Karpas-422 (cell line): ENCODE results near the gene WNT10A. TPM values are rescaled to one million over a fixed set of nuclear protein-coding genes. Genes with fewer than 3 reads are reported as not detected.

Experiments used
- DNase-seq: peaks from one replicate; pipeline ENCODE4 v3.0.0-alpha.2; 2015
- H2AFZ ChIP-seq: fragments of 200-600 bp; sonication (generic); 2 replicates; pipeline ENCODE4 v1.6.1; 2014; ENCODE audit warnings: antibody characterized with exemption, low read length, mixed read lengths
- H3K27ac ChIP-seq: fragments of 200-600 bp; sonication (generic); 2 replicates; pipeline ENCODE4 v1.5.1; 2014; ENCODE audit warnings: mild to moderate bottlenecking, low read length, moderate library complexity
- H3K27me3 ChIP-seq: fragments of 200-600 bp; sonication (generic); 2 replicates; pipeline ENCODE4 v1.6.1; 2014; ENCODE audit warnings: low read length, mixed read lengths
- H3K36me3 ChIP-seq: fragments of 200-600 bp; sonication (generic); 2 replicates; pipeline ENCODE4 v1.6.1; 2014; ENCODE audit warnings: low read length, mixed read lengths; ENCODE audit not compliant: insufficient read depth
- H3K4me1 ChIP-seq: fragments of 200-600 bp; sonication (generic); 2 replicates; pipeline ENCODE4 v1.6.1; 2014; ENCODE audit warnings: mild to moderate bottlenecking, low read length, mixed read lengths
- H3K4me2 ChIP-seq: fragments of 200-600 bp; sonication (generic); 2 replicates; pipeline ENCODE4 v1.6.1; 2014; ENCODE audit warnings: low read length, low read depth, mild to moderate bottlenecking; ENCODE audit not compliant: poor library complexity, severe bottlenecking
- H3K4me3 ChIP-seq: fragments of 200-600 bp; sonication (generic); 2 replicates; pipeline ENCODE4 v1.5.1; 2014; ENCODE audit warnings: mild to moderate bottlenecking, antibody characterized with exemption, low read length, mixed read lengths
- H3K79me2 ChIP-seq: fragments of 200-600 bp; sonication (generic); 2 replicates; pipeline ENCODE4 v1.6.1; 2014; ENCODE audit warnings: mild to moderate bottlenecking, low read length, mixed read lengths
- H3K9ac ChIP-seq: fragments of 200-600 bp; sonication (generic); 2 replicates; pipeline ENCODE4 v1.6.0; 2014; ENCODE audit warnings: low read length
- H3K9me2 ChIP-seq: fragments of 200-600 bp; sonication (generic), shearing (Covaris generic); replicated peaks from 2 replicates; pipeline ENCODE4 v1.6.0; 2014; ENCODE audit warnings: mild to moderate bottlenecking, low read length, moderate library complexity; ENCODE audit not compliant: insufficient read depth
- H3K9me3 ChIP-seq: fragments of 300-700, 200-600 bp; sonication (generic); 2 replicates; pipeline ENCODE4 v1.6.1; 2014; ENCODE audit warnings: low read length, mixed read lengths
- H4K20me1 ChIP-seq: fragments of 200-600 bp; sonication (generic); 2 replicates; pipeline ENCODE4 v1.6.1; 2014; ENCODE audit warnings: mild to moderate bottlenecking, antibody characterized with exemption, low read length, low read depth; ENCODE audit not compliant: insufficient read depth
- total RNA-seq: library from RNA; depleted of rRNA; stranded (reverse); fragments of >200 nt; shearing (Covaris generic); gene quantifications from 2 replicates; pipeline ENCODE4 v1.2.3, GENCODE V29; 2014; ENCODE audit warnings: low replicate concordance

The WNT10A gene
- total RNA-seq, 1 experiment from 2014 or later = 2.9 TPM

- Histone ChIP-seq H3K4me3 (no peak within 1 kb of the TSS), H3K79me2 (no peaks in the 10 kb centered on the region), H3K4me1 (no peaks in the 10 kb centered on the region), H3K9ac (no peak within 1 kb of the TSS), H3K27ac (no peak within 1 kb of the TSS), H3K9me2 (no peaks in the 10 kb centered on the region), H2AFZ (no peak within 1 kb of the TSS), H3K4me2 (no peak within 1 kb of the TSS), H3K27me3 (no peaks in the 10 kb centered on the region), H3K9me3 (no peaks in the 10 kb centered on the region), H3K36me3 (no peaks in the 10 kb centered on the region), H4K20me1 (no peaks in the 10 kb centered on the region)
- DNase-seq = no peak
These were observed 21.1 kb upstream of the WNT10A start, which contains the start of gene WNT6 for GRCh38 chr2:218859556-218859987. WNT6 (plus strand) TSS chr2:218859805; CDS start chr2:218860038, 233 bp downstream.

- no peak overlapping the region for H2AFZ ChIP-seq
- H3K27ac ChIP-seq = no peak overlapping the region
- H3K4me3 ChIP-seq = no peak overlapping the region
- H3K79me2 ChIP-seq = no peaks in the 10 kb centered on the region
- H3K36me3 ChIP-seq = no peaks in the 10 kb centered on the region
- no peaks in the 10 kb centered on the region for H4K20me1 ChIP-seq
- no peak overlapping the region for H3K9ac ChIP-seq
- H3K4me2 ChIP-seq = no peak overlapping the region
- H3K4me1 ChIP-seq = no peaks in the 10 kb centered on the region
- DNase-seq = no peak
- H3K9me3 ChIP-seq = no peaks in the 10 kb centered on the region
- H3K27me3 ChIP-seq = no peaks in the 10 kb centered on the region
- H3K9me2 ChIP-seq = no peaks in the 10 kb centered on the region
These were observed 20.4 kb upstream of the WNT10A start for GRCh38 chr2:218859988-218860831.

GRCh38 chr2:218860950-218861381 lies 19.7 kb upstream of the WNT10A start:
- no peak overlapping the region for H3K4me2 ChIP-seq
- H3K9me2 ChIP-seq = no peaks in the 10 kb centered on the region
- H3K36me3 ChIP-seq = no peaks in the 10 kb centered on the region
- no peak overlapping the region for H2AFZ ChIP-seq
- H3K4me3 ChIP-seq = no peak overlapping the region
- no peak overlapping the region for H3K27ac ChIP-seq
- H3K79me2 ChIP-seq = no peaks in the 10 kb centered on the region
- H3K27me3 ChIP-seq = no peaks in the 10 kb centered on the region
- H3K9me3 ChIP-seq = no peaks in the 10 kb centered on the region
- H4K20me1 ChIP-seq = no peaks in the 10 kb centered on the region
- no peaks in the 10 kb centered on the region for H3K4me1 ChIP-seq
- no peak overlapping the region for H3K9ac ChIP-seq
- no peak for DNase-seq

- Histone ChIP-seq H3K4me3 (no peak overlapping the region), H4K20me1 (no peaks in the 10 kb centered on the region), H3K4me2 (no peak overlapping the region), H3K9me2 (no peaks in the 10 kb centered on the region), H2AFZ (no peak overlapping the region), H3K4me1 (no peaks in the 10 kb centered on the region), H3K27me3 (no peaks in the 10 kb centered on the region), H3K9me3 (no peaks in the 10 kb centered on the region), H3K36me3 (no peaks in the 10 kb centered on the region), H3K27ac (no peak overlapping the region), H3K9ac (no peak overlapping the region), H3K79me2 (no peaks in the 10 kb centered on the region)
- DNase-seq = no peak
These were observed 18.9 kb upstream of the WNT10A start for GRCh38 chr2:218861645-218862318.

GRCh38 chr2:218863021-218863520 lies 17.6 kb upstream of the WNT10A start:
- Histone ChIP-seq H3K4me2 (no peak overlapping the region), H4K20me1 (no peaks in the 10 kb centered on the region), H3K9me2 (no peaks in the 10 kb centered on the region), H3K9ac (no peak overlapping the region), H3K27ac (no peak overlapping the region), H3K79me2 (no peaks in the 10 kb centered on the region), H3K36me3 (no peaks in the 10 kb centered on the region), H3K4me1 (no peaks in the 10 kb centered on the region), H2AFZ (no peak overlapping the region), H3K27me3 (no peaks in the 10 kb centered on the region), H3K4me3 (no peak overlapping the region), H3K9me3 (no peaks in the 10 kb centered on the region)
- no peak for DNase-seq

GRCh38 chr2:218865396-218865795 lies 15.3 kb upstream of the WNT10A start:
- H3K79me2 ChIP-seq = no peaks in the 10 kb centered on the region
- H4K20me1 ChIP-seq = no peaks in the 10 kb centered on the region
- no peak overlapping the region for H3K4me3 ChIP-seq
- H3K27me3 ChIP-seq = no peaks in the 10 kb centered on the region
- H3K4me1 ChIP-seq = peaks cover 2% of the 10 kb centered on the region
- no peak for DNase-seq
- H3K27ac ChIP-seq = no peak overlapping the region
- no peak overlapping the region for H3K9ac ChIP-seq
- no peak overlapping the region for H3K4me2 ChIP-seq
- no peaks in the 10 kb centered on the region for H3K9me2 ChIP-seq
- no peaks in the 10 kb centered on the region for H3K36me3 ChIP-seq
- no peaks in the 10 kb centered on the region for H3K9me3 ChIP-seq
- no peak overlapping the region for H2AFZ ChIP-seq

- peaks cover 7% of the 10 kb centered on the region for H3K4me1 ChIP-seq
These were observed 14.7 kb upstream of the WNT10A start for GRCh38 chr2:218865999-218866398.

GRCh38 chr2:218867900-218868299 lies 12.8 kb upstream of the WNT10A start:
- no peak for DNase-seq

More at GRCh38 chr2:218865999-218866398, 14.7 kb upstream of the WNT10A start:
- H3K9me3 ChIP-seq = no peaks in the 10 kb centered on the region
- no peaks in the 10 kb centered on the region for H3K27me3 ChIP-seq
- no peaks in the 10 kb centered on the region for H3K79me2 ChIP-seq
- H3K4me2 ChIP-seq = no peak overlapping the region
- H3K36me3 ChIP-seq = no peaks in the 10 kb centered on the region
- no peaks in the 10 kb centered on the region for H4K20me1 ChIP-seq
- DNase-seq = no peak
- no peak overlapping the region for H3K9ac ChIP-seq
- H3K27ac ChIP-seq = no peak overlapping the region
- H3K9me2 ChIP-seq = no peaks in the 10 kb centered on the region
- no peak overlapping the region for H3K4me3 ChIP-seq
- H2AFZ ChIP-seq = no peak overlapping the region

More at GRCh38 chr2:218867900-218868299, 12.8 kb upstream of the WNT10A start:
- H3K79me2 ChIP-seq = peaks cover 7% of the 10 kb centered on the region; the same call in 1 of the 2 replicates
- no peaks in the 10 kb centered on the region; the same call in 1 of the 2 replicates for H4K20me1 ChIP-seq
- H3K36me3 ChIP-seq = no peaks in the 10 kb centered on the region
- H3K4me1 ChIP-seq = peaks cover 17% of the 10 kb centered on the region
- no peak overlapping the region for H3K27ac ChIP-seq
- no peaks in the 10 kb centered on the region for H3K9me3 ChIP-seq
- H3K27me3 ChIP-seq = no peaks in the 10 kb centered on the region
- no peak overlapping the region for H3K9ac ChIP-seq
- H3K4me3 ChIP-seq = no peak overlapping the region
- no peaks in the 10 kb centered on the region for H3K9me2 ChIP-seq
- no peak overlapping the region for H3K4me2 ChIP-seq
- H2AFZ ChIP-seq = no peak overlapping the region
